Omental fat pad (tissue), 4 donors: Measurements from ENCODE around the gene TARBP1. TPM values are rescaled to one million over a fixed set of nuclear protein-coding genes. Genes with fewer than 3 reads are reported as not detected.

Source experiments
- ATAC-seq: fragments of 150-250 bp; one replicate; pipeline ENCODE4 v1.9.1; 2016; ENCODE audit warnings: mild to moderate bottlenecking, moderate library complexity; ENCODE audit not compliant: low FRiP score
- DNase-seq: peaks from one replicate; pipeline ENCODE4 v3.0.0-alpha.2; 2019; ENCODE audit warnings: low spot score
- total RNA-seq, 4 donors: library from RNA; depleted of rRNA; stranded (reverse); fragments of >200 nt; gene quantifications; one replicate each; pipeline ENCODE4 v1.1.0, GENCODE V29; 2016
- TF ChIP-seq, protein P1 (sequence below), 3 donors: fragments of 450-650 bp; IDR thresholded peaks; one replicate each; pipeline ENCODE4 v1.5.1; 2016 to 2017; ENCODE audit warnings: antibody characterized with exemption in 3 of 3, mild to moderate bottlenecking in 3 of 3, moderate library complexity in 2 of 3

Gene TARBP1
- total RNA-seq, 4 donors from 2014 or later = 12.1 to 26.0 (median 13.6) TPM

DNA sequence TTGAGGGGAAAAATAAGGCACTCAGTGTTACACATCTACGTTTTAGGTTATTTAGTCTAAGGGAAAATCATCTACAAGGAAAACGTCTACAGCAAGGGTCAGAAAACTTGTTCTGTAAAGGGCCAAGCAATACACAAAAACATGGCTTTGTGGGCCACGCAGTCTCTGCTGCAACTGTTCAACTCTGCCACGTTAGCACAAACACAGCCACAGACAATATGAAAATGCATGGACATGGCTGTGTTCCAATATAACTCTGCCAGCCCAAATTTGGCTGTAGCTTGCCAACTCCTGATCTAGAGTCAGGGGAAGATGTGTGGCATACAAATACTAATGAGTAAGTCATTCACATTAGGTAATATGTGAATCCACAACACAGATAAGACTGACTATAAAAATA lies 65.0 kb downstream of the TARBP1 start:
- no peak for ATAC-seq
- TF ChIP-seq, protein P1, sequence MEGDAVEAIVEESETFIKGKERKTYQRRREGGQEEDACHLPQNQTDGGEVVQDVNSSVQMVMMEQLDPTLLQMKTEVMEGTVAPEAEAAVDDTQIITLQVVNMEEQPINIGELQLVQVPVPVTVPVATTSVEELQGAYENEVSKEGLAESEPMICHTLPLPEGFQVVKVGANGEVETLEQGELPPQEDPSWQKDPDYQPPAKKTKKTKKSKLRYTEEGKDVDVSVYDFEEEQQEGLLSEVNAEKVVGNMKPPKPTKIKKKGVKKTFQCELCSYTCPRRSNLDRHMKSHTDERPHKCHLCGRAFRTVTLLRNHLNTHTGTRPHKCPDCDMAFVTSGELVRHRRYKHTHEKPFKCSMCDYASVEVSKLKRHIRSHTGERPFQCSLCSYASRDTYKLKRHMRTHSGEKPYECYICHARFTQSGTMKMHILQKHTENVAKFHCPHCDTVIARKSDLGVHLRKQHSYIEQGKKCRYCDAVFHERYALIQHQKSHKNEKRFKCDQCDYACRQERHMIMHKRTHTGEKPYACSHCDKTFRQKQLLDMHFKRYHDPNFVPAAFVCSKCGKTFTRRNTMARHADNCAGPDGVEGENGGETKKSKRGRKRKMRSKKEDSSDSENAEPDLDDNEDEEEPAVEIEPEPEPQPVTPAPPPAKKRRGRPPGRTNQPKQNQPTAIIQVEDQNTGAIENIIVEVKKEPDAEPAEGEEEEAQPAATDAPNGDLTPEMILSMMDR (IDR thresholded peaks at IDR 0.05) = no peak
- DNase-seq = no peak

DNA sequence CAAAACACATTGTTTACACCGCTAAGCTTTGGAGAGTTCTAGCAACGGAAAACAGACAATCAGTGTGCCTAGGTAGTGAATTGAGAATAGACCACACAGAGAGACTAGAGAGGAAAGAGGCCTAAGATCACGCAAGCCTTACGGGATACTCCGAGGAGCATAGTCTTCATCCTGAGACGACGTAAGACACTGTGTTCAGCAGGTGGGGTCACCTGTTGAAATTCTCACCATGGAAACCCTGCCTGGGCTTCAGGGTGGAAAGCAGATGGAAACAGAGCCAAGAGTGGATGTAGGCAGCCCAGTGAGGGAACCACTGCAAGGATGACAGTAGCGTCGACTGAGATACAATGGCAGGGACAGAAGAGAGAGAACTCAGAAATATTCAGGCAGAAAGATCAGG lies 65.5 kb downstream of the TARBP1 start:
- TF ChIP-seq, protein P1 (IDR thresholded peaks at IDR 0.05) = no peak
- ATAC-seq = no peak
- no peak for DNase-seq

DNA sequence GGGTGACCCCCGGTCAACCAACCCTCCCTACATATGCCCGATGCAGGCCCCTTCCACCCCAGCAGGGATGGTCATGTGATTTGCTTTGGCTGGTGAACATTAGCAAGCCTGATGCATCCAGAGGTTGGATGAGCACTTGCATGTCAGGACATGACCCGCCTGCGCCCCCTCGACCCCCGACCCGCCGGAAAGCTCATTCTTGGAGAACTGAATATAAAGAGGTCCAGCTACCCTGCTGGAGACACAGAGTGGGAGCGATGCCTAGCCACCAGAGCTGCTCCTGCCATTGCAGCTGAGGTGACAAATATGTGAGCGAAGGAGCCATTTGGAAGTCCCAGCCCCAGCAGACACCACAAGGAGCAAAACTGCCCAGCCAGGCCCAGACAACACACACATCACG lies 66.1 kb downstream of the TARBP1 start:
- TF ChIP-seq, protein P1 (IDR thresholded peaks at IDR 0.05) = no peak
- no peak for ATAC-seq
- no peak for DNase-seq

DNA sequence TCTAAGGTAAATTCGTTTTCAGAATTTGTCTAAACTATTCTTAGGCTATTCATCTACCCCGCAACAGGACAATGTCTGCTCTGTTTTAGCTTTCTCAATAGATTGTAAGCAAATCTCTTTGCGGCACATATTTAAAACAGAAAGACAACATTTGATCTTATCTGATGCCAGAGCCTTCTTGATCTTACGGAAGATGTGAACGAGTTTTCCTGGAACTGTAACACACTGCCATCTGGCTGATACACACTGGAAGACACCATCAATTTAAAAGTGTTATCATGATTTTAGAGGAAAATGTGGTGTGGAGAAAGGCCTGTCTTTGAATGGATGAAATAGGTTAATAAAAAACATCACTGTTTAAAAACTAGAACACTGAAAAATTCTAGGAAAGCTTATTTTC lies 69.7 kb downstream of the TARBP1 start:
- ATAC-seq = no peak
- DNase-seq = no peak
- TF ChIP-seq, protein P1 (IDR thresholded peaks at IDR 0.05) = no peak

DNA sequence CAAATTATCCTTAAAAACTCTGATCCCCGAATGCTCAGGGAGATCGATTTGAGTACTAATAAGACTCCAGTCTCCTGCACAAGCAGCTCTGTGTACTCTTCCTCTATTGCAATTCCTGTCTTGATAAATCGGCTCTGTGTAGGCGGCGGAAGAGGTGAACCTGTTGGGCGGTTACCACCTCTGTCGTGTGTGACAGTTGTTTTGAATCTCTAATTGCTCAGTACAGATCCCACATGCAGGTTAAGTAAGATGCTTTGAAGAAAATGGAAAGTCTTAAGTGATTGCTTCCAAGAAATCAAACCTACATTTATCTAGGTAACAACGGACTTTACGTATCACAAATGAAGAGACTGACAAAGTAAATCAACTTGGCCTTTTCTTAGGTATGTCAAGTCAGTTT lies 70.2 kb downstream of the TARBP1 start:
- DNase-seq = no peak

DNA sequence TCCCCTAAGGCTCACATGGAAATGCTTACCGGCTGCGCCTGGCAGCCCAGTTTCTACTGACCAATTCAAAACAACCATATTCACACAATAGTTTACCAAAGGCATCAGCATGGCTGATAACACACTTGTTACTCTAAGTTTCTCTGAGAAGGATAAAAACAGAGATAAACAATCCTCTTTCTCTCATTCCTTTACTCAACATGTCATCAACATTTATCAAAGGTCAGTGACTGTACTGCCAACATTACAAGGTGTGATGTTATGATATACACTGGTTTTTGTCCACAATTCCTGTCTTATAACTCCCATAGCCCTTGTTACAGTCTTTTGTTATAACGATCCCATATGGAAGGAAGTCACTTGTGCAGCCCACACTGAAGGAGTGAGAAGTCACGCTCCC lies 72.1 kb downstream of the TARBP1 start:
- TF ChIP-seq, protein P1 (IDR thresholded peaks at IDR 0.05) = no peak
- no peak for DNase-seq
- ATAC-seq = no peak

More for the DNA sequence above, 70.2 kb downstream of the TARBP1 start:
- TF ChIP-seq, protein P1 (IDR thresholded peaks at IDR 0.05) = no peak
- ATAC-seq = no peak

DNA sequence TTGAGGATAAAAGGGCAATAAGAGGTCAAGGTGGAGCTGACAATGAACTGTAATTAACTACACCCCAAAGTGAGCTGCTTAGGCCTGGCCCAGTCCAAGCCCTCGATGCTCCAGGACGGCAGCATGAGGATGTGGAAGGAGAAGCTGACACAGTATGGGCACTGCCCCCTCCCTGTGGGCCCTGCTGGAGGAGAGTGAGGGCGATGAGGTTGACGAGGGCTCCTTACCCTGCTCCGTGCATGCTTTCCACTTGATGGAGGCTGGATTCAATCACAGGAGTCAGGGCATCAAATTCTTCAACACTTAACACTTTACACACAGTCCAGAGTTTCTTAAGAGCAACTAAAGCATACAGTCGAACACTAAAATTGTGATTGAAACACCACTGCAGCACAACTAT lies 73.3 kb downstream of the TARBP1 start:
- DNase-seq (no peak), ATAC-seq (no peak)
- TF ChIP-seq, protein P1 (IDR thresholded peaks at IDR 0.05) = no peak
